ENCODE measurements around the gene IDUA. TPM values are rescaled to one million over a fixed set of nuclear protein-coding genes. Genes with fewer than 3 reads are reported as not detected.

IDUA gene
- total and polyA plus RNA-seq, 10 of the 15 experiments (the other 5 are each of a cell fraction or from before 2014, with no cell fraction given): 0.05 to 7.6 (median 1.4) TPM; not detected in 1

GRCh38 chr4:952881-953573 lies 33.8 kb upstream of the IDUA start:
- Histone ChIP-seq H3K9me3 (replicated peaks; ENCODE audit: control insufficient read depth, insufficient read depth, low read length) (no peaks in the 10 kb centered on the region), H3K27me3 (replicated peaks in 1 of 2; ENCODE audit: control insufficient read depth in 2 of 2, insufficient read depth in 2 of 2, low read length in 1 of 2) (no peaks in the 10 kb centered on the region), H3K27ac (ENCODE audit: control insufficient read depth, insufficient read depth) (no peak overlapping the region), H3K79me2 (ENCODE audit: control insufficient read depth, insufficient read depth, low read length) (no peaks in the 10 kb centered on the region), H3K4me1 (ENCODE audit: control insufficient read depth, insufficient read depth, low read length) (no peaks in the 10 kb centered on the region), H3K36me3 (ENCODE audit: control insufficient read depth in 2 of 2, insufficient read depth in 2 of 2, low read length in 1 of 2) (no peaks in the 10 kb centered on the region; a peak in 1 of 4 replicates), H2AFZ (ENCODE audit: control insufficient read depth, low read depth, low read length) (no peak overlapping the region), H3K9ac (ENCODE audit: control insufficient read depth, insufficient read depth, low read length) (no peak overlapping the region), H4K20me1 (ENCODE audit: control insufficient read depth, insufficient read depth) (no peaks in the 10 kb centered on the region), H3K4me2 (ENCODE audit: control insufficient read depth, insufficient read depth) (no peak overlapping the region), H3K4me3 (no peak overlapping the region)
- CTCF ChIA-PET: no interaction called here
- intact Hi-C loops (cut with micrococcal nuclease; ENCODE audit: unreplicated experiment): no loop called here
- WGBS (ENCODE audit: insufficient coverage, insufficient replicate concordance, low lambda C conversion rate, missing lambda C conversion rate): 89% methylated on average over 28 of the region's 28 CpGs
- RAD21 ChIA-PET (ENCODE audit: unreplicated experiment): no interaction called here
- ATAC-seq: no peak
- FAIRE-seq: no peak
- BruUV-seq (replicated peaks): no TSS peak
- POLR2A ChIA-PET: no interaction called here
- no peak for TF ChIP-seq EGR1 (IDR thresholded peaks at IDR 0.05; ENCODE audit: borderline replicate concordance in 1 of 2, low read depth in 2 of 2, low read length in 2 of 2)
- TF ChIP-seq RBBP5 (conservative IDR thresholded peaks at IDR 0.05): no peak
- no peak for TF ChIP-seq ZNF217 (IDR thresholded peaks at IDR 0.05)
- TF ChIP-seq ZNF687 (IDR thresholded peaks at IDR 0.05): no peak
- no peak for TF ChIP-seq JUND (IDR thresholded peaks at IDR 0.05; ENCODE audit: low read depth, low read length)
- SMC1A ChIA-PET (ENCODE audit: uncharacterized antibody, unreplicated experiment): no interaction called here
- no peak for DNase-seq (ENCODE audit: low read depth, low spot score)
- in situ Hi-C loops (cut with MboI): no loop called here

Measured in GM12878 (cell line).